ENCODE data around the gene ALKBH2. TPM values are rescaled to one million over a fixed set of nuclear protein-coding genes. Genes with fewer than 3 reads are reported as not detected.
A peak's percentile ranks its signal among the peaks of the same experiment; 100 is the strongest.

ALKBH2 gene
- total and polyA plus RNA-seq, 2 of the 8 experiments (the other 6 are each of a cell fraction or from before 2014, with no cell fraction given): 19.1 to 22.5 TPM

- Histone ChIP-seq H2BK15ac (ENCODE audit: low read length) (no peak overlapping the region), H3K4me3 (ENCODE audit: extremely low read depth in 1 of 4, insufficient read depth in 2 of 4, low read depth in 3 of 4, low read length in 4 of 4) (no peak overlapping the region), H3K79me2 (ENCODE audit: control insufficient read depth in 1 of 2, insufficient read depth in 2 of 2, low read length in 2 of 2) (no peaks in the 10 kb centered on the region), H2BK5ac (ENCODE audit: low read depth, low read length) (no peak overlapping the region), H3K4ac (replicated peaks; ENCODE audit: insufficient read length, low read depth, low read length) (no peak overlapping the region), H3K79me1 (ENCODE audit: low read depth, low read length) (no peaks in the 10 kb centered on the region), H3K23me2 (ENCODE audit: low read depth, low read length) (no peaks in the 10 kb centered on the region), H2AFZ (ENCODE audit: low read length) (no peak overlapping the region), H3K27ac (ENCODE audit: low read depth, low read length) (no peak overlapping the region), H2AK5ac (ENCODE audit: low read depth, low read length) (no peak overlapping the region), H2BK20ac (ENCODE audit: low read length) (no peak overlapping the region), H4K5ac (ENCODE audit: insufficient read length, low read depth, low read length) (no peak overlapping the region), H4K8ac (ENCODE audit: extremely low read depth, insufficient read depth, low read length) (no peak overlapping the region), H3K23ac (ENCODE audit: insufficient read length) (no peak overlapping the region), H4K91ac (replicated peaks; ENCODE audit: insufficient read length, low read length) (no peak overlapping the region), H3K56ac (replicated peaks; ENCODE audit: insufficient read length, low read depth, low read length) (no peak overlapping the region), H3K4me1 (replicated peaks in 1 of 4; ENCODE audit: control insufficient read depth in 3 of 4, insufficient read depth in 4 of 4, low read length in 3 of 4) (peaks cover 0 to 3% (median 0%) of the 10 kb centered on the region in 4 experiments; a peak in 1 of 7 replicates), H4K20me1 (replicated peaks in 1 of 2; ENCODE audit: control insufficient read depth in 1 of 2, insufficient read depth in 2 of 2, low read length in 2 of 2) (no peaks in the 10 kb centered on the region), H3K9me3 (ENCODE audit: insufficient read depth in 2 of 2, low read depth in 1 of 2, low read length in 1 of 2) (no peaks in the 10 kb centered on the region), H2BK12ac (ENCODE audit: low read depth, low read length) (no peak overlapping the region), H3K14ac (ENCODE audit: insufficient read length) (no peak overlapping the region), H3K36me3 (ENCODE audit: control insufficient read depth in 2 of 4, insufficient read depth in 4 of 4, low read length in 3 of 4) (no peaks in the 10 kb centered on the region), H3K4me2 (ENCODE audit: insufficient read depth in 1 of 2, low read depth in 2 of 2, low read length in 2 of 2) (no peak overlapping the region), H3K18ac (ENCODE audit: extremely low read depth, low read length) (no peak overlapping the region), H3K9ac (replicated peaks in 1 of 4; ENCODE audit: extremely low read depth in 1 of 4, low read depth in 3 of 4, low read length in 3 of 4) (no peak overlapping the region), H3K27me3 (replicated peaks in 1 of 4; ENCODE audit: control insufficient read depth in 3 of 4, extremely low read depth in 1 of 4, insufficient read depth in 3 of 4, low read length in 3 of 4) (no peaks in the 10 kb centered on the region), H2BK120ac (replicated peaks; ENCODE audit: low read depth, low read length) (no peak overlapping the region)
- FAIRE-seq (peak; percentile 19), DNase-seq (ENCODE audit: low read depth in 1 of 2, low spot score in 2 of 2) (no peak)
- WGBS, 2 experiments (ENCODE audit: extremely low coverage in 1 of 2, insufficient coverage in 1 of 2, insufficient read length in 1 of 2, insufficient replicate concordance in 2 of 2, low coverage in 1 of 2, low lambda C conversion rate in 2 of 2, missing lambda C conversion rate in 1 of 2): 89% methylated on average over 13 of the region's 13 CpGs; no CpG with 5 or more reads in 1 of the 2 experiments
- ChIA-PET POLR2A (ENCODE audit: partially characterized antibody) (interaction anchor here (1.2 kb wide), 1 partner anchor 29 kb away, joined by 5 read pairs; no protein-coding TSS in a partner anchor), CTCF (ENCODE audit: partially characterized antibody) (interaction anchor here (0.6 to 1.1 kb wide), 3 partner anchors 13 to 267 kb away, joined by 3 to 4 read pairs (median 4); no protein-coding TSS in a partner anchor)
- TF ChIP-seq RNF2 (IDR thresholded peaks at IDR 0.05; ENCODE audit: borderline replicate concordance, low read depth, low read length, missing control alignments, poor library complexity, severe bottlenecking): no peak
- no peak for TF ChIP-seq SRF (IDR thresholded peaks at IDR 0.05; ENCODE audit: low read depth, low read length)
- no peak for TF ChIP-seq POLR2A (IDR thresholded peaks at IDR 0.05; ENCODE audit: control extremely low read depth in 1 of 2, low read depth in 2 of 2, low read length in 2 of 2)
- no peak for TF ChIP-seq MAFK (IDR thresholded peaks at IDR 0.05; ENCODE audit: low read depth, low read length)
- TF ChIP-seq JUND (IDR thresholded peaks at IDR 0.05; ENCODE audit: low read length): no peak
- no peak for TF ChIP-seq FOSL1 (IDR thresholded peaks at IDR 0.05; ENCODE audit: insufficient read depth, low read depth, low read length)
- no peak for TF ChIP-seq RAD21 (IDR thresholded peaks at IDR 0.05 in 1 of 2, conservative IDR thresholded peaks at IDR 0.05 in 1 of 2; ENCODE audit: low read depth in 2 of 2, low read length in 2 of 2)
- TF ChIP-seq ATF3 (IDR thresholded peaks at IDR 0.05; ENCODE audit: insufficient read depth, low read depth, low read length): no peak
- TF ChIP-seq EZH2 (IDR thresholded peaks at IDR 0.05; ENCODE audit: low read depth, low read length, severe bottlenecking): no peak
- TF ChIP-seq CBX8 (IDR thresholded peaks at IDR 0.05; ENCODE audit: borderline replicate concordance, low read depth, low read length): no peak
- no peak for TF ChIP-seq RBBP5 (IDR thresholded peaks at IDR 0.05; ENCODE audit: borderline replicate concordance, low read depth, low read length)
These were observed 34.4 kb upstream of the ALKBH2 start for GRCh38 chr12:109127533-109128242.

Data from H1 (cell line).